Esophagus mucosa (tissue), 1 donor: ENCODE results near the gene KANK4. TPM values are rescaled to one million over a fixed set of nuclear protein-coding genes. Genes with fewer than 3 reads are reported as not detected.

Experiments used
- ATAC-seq: fragments of 200-7000 bp; cut with Tn5 transposase; one replicate; pipeline ENCODE4 v1.9.1; 2020
- total RNA-seq: library from RNA; stranded (reverse); gene quantifications from one replicate; pipeline ENCODE4 v1.2.4, GENCODE V29; 2023
- donor health status: DM: yes; HTN: yes; CAD: no.

Gene KANK4
- total RNA-seq, 1 donor from 2014 or later: not detected

GRCh38 chr1:62336995-62337705 is 17.9 kb upstream of the KANK4 start:
- ATAC-seq: peak; percentile 59

DNA sequence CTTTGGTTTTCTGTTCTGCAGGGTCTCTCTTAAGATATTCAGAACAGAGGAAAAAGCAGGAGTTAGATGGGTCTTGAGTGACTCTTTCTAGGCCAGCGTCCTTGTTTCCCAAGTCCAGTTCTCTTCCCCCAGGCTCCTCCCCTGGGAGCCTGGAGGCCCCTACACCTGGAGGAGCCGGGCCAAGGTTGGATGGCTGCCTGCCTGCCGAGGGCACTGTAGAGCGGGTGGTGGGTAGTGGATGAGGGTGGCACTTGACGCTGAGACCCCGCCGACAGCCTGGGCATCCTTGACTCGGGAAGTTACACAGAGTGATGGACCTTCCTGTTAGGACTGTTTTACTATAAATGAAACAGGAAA is 17.4 kb upstream of the KANK4 start:
- ATAC-seq: no peak

GRCh38 chr1:62335656-62336055 is 16.4 kb upstream of the KANK4 start:
- no peak for ATAC-seq

DNA sequence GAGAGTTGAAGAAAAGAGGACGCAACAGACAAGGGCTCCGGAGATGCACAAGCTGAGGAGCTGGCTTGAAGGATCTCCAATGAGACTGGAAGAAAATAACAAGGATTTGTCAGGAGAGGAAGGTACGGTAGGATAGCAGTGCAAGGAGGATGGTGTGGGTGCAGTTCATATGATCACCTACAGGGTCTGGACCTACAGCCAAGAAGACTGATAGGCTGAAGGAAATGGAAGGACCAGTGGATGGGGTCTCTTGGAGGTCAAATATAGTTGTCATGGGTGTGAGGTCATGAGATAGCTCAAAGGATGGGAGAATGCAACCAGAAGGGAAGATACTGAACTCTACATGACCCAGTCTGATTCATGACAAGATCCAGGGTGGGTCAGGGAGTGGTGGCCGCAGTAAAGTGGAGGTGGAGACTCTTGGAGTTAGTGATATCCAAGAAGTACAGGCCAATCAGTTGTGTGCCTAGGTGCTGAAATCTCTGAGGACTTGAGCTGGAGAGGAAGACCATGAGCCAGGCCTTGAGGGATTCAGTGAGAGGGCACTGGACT is 15.3 kb upstream of the KANK4 start:
- ATAC-seq: peak; percentile 70

DNA sequence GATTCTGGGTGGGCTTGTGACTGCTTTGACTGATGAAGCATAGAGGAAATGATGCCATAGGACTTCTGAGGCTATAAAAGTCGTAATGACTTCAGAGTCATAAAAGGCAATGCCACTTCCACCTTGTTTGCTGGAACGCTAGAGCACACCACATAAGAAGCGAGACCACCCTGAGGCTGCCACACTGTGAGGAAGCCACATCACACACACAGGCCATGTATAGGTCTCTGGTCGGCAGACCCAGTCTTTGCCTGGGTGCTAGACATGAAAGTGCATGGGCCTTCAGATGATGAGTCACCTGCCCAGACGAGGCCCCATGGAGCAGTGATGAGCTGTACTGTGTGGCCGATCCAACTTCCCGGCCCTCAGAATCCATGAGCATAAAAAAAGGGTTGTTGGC is 14.2 kb upstream of the KANK4 start:
- ATAC-seq: peak; percentile 37

DNA sequence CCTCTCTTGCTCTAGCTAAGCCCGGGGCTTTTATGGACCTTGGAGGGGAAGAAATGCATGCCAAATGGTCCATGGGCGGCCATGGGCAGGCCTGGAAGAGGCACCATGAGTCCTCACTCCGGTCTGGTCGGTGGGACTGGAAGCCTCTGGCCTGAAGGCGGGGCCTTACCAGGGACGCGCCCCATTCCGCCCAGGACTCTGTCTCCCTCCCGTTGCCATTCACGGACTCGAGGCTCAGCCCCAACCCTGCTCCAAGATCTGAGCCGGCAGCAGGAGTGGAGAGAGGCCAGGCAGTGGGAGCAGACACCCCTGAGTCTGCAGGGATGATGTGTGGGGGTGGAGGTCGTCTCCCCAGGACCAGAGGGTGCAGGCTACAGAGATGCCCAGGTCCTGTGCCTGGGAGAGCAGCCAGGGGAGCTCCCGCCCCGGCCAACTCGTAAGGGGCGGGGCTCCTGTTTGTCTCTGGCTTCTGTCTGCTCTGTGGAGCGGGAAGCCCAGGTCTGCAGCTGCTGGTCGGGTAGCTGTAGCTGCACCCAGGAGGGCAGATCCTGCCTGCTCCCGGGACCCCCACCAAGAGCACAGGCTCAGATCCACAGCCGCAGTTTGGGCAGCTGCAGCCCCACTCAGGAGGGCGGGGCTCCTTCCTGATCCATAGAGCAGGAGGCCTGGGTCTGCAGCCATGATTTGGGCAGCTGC is 8.3 kb upstream of the KANK4 start:
- ATAC-seq: no peak

- ATAC-seq: no peak
Measured at GRCh38 chr1:62325681-62326080, 6.4 kb upstream of the KANK4 start.

GRCh38 chr1:62325081-62325480 is 5.8 kb upstream of the KANK4 start:
- no peak for ATAC-seq

- peak; percentile 83 for ATAC-seq
Measured at GRCh38 chr1:62321446-62321845, 2.2 kb upstream of the KANK4 start.

GRCh38 chr1:62318320-62318755 is 896 bp downstream of the KANK4 start:
- no peak for ATAC-seq

- no peak for ATAC-seq
Measured at GRCh38 chr1:62317021-62317768, 2.0 kb downstream of the KANK4 start.

DNA sequence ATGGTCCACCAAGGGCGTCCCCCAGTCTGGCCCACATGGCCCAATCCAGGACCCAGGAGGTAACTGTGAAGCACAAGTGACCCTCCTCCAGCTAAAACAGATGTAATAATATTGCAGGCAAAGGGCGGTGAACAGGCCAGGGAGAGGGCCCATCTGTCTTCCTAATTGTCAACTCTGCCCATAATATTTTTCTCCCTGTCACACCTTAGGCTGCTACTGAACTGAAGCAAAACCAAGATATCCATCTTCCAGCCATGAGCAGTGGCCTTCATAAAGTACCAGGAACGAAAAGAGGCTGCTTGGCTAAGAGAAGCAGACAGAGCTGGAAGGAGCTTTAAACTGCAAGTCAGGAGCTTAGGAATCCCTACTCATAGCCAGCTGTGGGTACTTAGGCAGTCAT is 3.1 kb downstream of the KANK4 start:
- no peak for ATAC-seq

DNA sequence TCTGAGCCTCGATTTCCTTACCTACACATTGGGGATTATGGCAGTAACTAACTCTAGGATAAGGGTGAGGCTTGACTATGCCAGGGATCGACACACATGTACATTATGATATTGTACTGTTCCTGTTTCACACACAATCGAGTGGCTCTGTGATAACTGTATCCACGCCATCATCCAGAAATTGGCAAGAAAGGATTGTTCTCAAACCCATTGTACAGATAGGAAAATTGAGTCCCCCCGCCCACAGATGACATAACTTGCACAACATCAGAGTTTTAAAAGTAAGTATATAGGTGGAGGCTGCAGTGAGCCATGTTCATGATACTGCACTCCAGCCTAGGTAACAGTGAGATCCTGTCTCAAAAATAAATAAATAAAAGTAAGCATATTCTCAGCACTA is 3.8 kb downstream of the KANK4 start:
- ATAC-seq: no peak

- ATAC-seq: no peak
Measured at GRCh38 chr1:62314454-62315350, 4.5 kb downstream of the KANK4 start.

DNA sequence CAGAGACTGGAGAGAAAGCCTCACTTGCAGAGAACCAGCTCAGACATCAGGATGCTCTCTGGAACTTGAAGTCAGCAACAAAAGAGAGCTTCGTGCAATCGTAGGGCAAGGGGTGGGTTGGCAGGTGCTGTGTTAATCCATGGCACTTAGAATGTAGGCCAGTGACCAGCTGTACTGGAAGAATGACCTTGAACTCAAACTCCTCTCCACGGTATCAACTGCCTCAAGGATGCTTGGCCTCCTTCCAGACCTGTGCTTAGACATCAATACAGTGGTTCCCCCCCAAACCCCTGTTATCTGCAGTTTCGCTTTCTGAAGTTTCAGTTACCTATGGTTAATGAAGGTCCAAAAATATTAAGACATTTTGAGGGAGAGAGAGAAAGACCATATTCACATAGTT is 6.5 kb downstream of the KANK4 start:
- ATAC-seq: no peak

DNA sequence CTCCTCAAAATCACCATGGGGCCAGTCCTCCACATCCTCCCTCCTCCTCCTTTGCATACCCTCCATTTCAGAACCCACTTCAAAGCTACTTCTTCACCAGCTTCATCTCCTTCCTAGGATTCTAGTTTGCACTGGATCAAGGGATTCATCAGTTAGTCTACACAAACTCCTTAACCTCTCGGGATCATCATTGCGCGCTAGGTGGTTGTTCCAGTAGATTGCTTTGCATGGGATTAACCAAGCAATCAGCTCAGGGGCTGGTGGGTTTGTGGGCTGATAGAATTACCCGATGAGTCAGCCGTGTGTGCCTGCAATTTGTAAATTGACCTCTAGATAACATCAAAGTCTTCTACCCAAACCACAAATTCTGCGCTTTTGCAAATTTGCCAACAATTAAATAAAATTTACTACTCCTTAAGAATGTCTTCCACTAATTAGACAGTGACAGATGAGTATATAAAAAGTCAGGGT is 7.7 kb downstream of the KANK4 start:
- no peak for ATAC-seq

GRCh38 chr1:62309906-62310305 is 9.3 kb downstream of the KANK4 start:
- peak; percentile 49 for ATAC-seq

GRCh38 chr1:62308606-62309005 is 10.6 kb downstream of the KANK4 start:
- no peak for ATAC-seq

DNA sequence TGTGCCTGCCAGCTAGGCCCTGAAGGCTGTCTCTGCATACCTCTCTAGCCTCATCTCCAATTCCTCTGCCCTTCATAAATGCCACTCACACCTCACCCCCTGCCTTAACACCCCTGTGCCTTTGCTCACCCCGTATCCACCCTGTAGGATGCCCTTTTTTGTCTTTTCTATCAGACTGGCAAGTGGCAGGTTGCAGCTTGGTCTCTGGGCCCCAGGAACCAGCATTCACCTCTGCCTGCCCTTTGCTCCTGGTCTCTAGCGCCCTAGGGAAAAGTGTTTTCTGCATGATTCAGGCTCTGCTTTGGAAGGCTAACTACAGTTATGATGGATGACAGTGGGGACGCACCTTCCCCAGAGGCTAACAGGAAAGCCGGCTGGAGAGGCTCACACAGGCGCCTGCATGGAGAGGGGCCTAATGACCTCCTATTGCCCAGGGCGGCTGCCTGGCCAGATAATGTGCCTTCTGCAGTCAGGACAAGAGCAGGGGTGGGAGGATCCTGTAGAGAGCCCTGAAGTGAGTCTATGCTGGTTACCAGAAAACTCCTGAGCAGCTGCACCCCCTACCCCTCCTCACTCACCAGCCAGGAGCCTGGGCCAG is 11.2 kb downstream of the KANK4 start:
- peak; percentile 18 for ATAC-seq

- ATAC-seq: no peak
Measured at GRCh38 chr1:62307446-62307845, 11.8 kb downstream of the KANK4 start.

- ATAC-seq: no peak
Measured at GRCh38 chr1:62306065-62306464, 13.2 kb downstream of the KANK4 start.

GRCh38 chr1:62304975-62305374 is 14.3 kb downstream of the KANK4 start:
- ATAC-seq: no peak
